HepG2 (cell line): ENCODE results near the gene ZNF554. TPM values are rescaled to one million over a fixed set of nuclear protein-coding genes. Genes with fewer than 3 reads are reported as not detected.

Experiments used
- ATF1 ChIP-seq: IDR thresholded peaks from 2 replicates; pipeline ENCODE4 v1.6.1; 2016; ENCODE audit warnings: mild to moderate bottlenecking, control low read depth
- CHCHD3 ChIP-seq: sonication (generic); formaldehyde crosslinking; IDR thresholded peaks from 2 replicates; pipeline ENCODE4 v1.8.0; 2022; ENCODE audit warnings: mild to moderate bottlenecking, missing genetic modification reagents, moderate library complexity
- HDAC1 ChIP-seq: sonication (generic); formaldehyde crosslinking; IDR thresholded peaks from 2 replicates; pipeline ENCODE4 v1.5.1; 2020; ENCODE audit warnings: mild to moderate bottlenecking, missing genetic modification reagents
- HES4 ChIP-seq: sonication (generic); formaldehyde crosslinking; IDR thresholded peaks from 2 replicates; pipeline ENCODE4 v1.9.0; 2021; ENCODE audit warnings: mild to moderate bottlenecking, missing genetic modification reagents, borderline replicate concordance
- HNRNPH1 ChIP-seq: fragments of 200-400 bp; formaldehyde crosslinking; optimal IDR thresholded peaks from 2 replicates; pipeline ENCODE3; 2017; ENCODE audit warnings: mild to moderate bottlenecking, low read depth, low read length
- KLF16 ChIP-seq, 2 experiments: sonication (generic) in 1 of 2; formaldehyde crosslinking in 1 of 2; IDR thresholded peaks; 2 replicates each; pipeline versions ENCODE4 v1.6.1 to v1.8.0; 2016 to 2023; ENCODE audit warnings: missing genetic modification reagents in 2 of 2, missing compliant biosample characterization in 1 of 2
- MAX ChIP-seq: IDR thresholded peaks from 2 replicates; pipeline ENCODE4 v1.6.1; 2012; ENCODE audit warnings: inconsistent platforms
- MIXL1 ChIP-seq: IDR thresholded peaks from 2 replicates; pipeline ENCODE4 v1.6.1; 2016
- MTERF4 ChIP-seq: sonication (generic); formaldehyde crosslinking; IDR thresholded peaks from 2 replicates; pipeline ENCODE4 v1.8.0; 2023; ENCODE audit warnings: mild to moderate bottlenecking, missing genetic modification reagents
- PAXIP1 ChIP-seq: sonication (generic); formaldehyde crosslinking; conservative IDR thresholded peaks from 2 replicates; pipeline ENCODE4 v1.4.0; 2020; ENCODE audit warnings: mild to moderate bottlenecking, missing genetic modification reagents, moderate library complexity
- PRDM10 ChIP-seq: sonication (generic); formaldehyde crosslinking; IDR thresholded peaks from 2 replicates; pipeline ENCODE4 v1.4.0; 2020; ENCODE audit warnings: low read depth, missing genetic modification reagents
- PRDM4 ChIP-seq: sonication (generic); formaldehyde crosslinking; IDR thresholded peaks from 2 replicates; pipeline ENCODE4 v1.9.0; 2021; ENCODE audit warnings: missing genetic modification reagents, borderline replicate concordance
- SALL1 ChIP-seq: sonication (generic); formaldehyde crosslinking; IDR thresholded peaks from 2 replicates; pipeline ENCODE4 v1.8.0; 2022; ENCODE audit warnings: mild to moderate bottlenecking, missing genetic modification reagents
- SATB2 ChIP-seq: sonication (generic); formaldehyde crosslinking; IDR thresholded peaks from 2 replicates; pipeline ENCODE4 v1.5.0; 2020; ENCODE audit warnings: missing genetic modification reagents
- TMF1 ChIP-seq: sonication (generic); formaldehyde crosslinking; IDR thresholded peaks from 2 replicates; pipeline ENCODE4 v1.8.1; 2022; ENCODE audit warnings: low read depth, missing genetic modification reagents
- ZBTB7B ChIP-seq: sonication (generic); formaldehyde crosslinking; IDR thresholded peaks from 2 replicates; pipeline ENCODE4 v1.4.0; 2020; ENCODE audit warnings: missing genetic modification reagents
- ZNF720 ChIP-seq: sonication (generic); formaldehyde crosslinking; IDR thresholded peaks from 2 replicates; pipeline ENCODE4 v1.4.0; 2020; ENCODE audit warnings: missing genetic modification reagents
- ZSCAN21 ChIP-seq: sonication (generic); formaldehyde crosslinking; IDR thresholded peaks from 2 replicates; pipeline ENCODE4 v1.8.0; 2022; ENCODE audit warnings: mild to moderate bottlenecking, missing genetic modification reagents, moderate library complexity, borderline replicate concordance
- polyA plus RNA-seq, 8 experiments: library from polyadenylated mRNA; depleted of rRNA in 3 of 8; stranded (reverse) in 7 of 8; unstranded in 1 of 8; fragments of >200 nt; fragmentation: Illumina TruSeq in 4 of 8; extraction: Trizol in 4 of 8; gene quantifications; 2 replicates each; pipeline versions ENCODE4 v1.2.1 to v1.2.3, GENCODE V29; 2011 to 2016; ENCODE audit warnings: low read depth in 4 of 8, missing spikeins in 1 of 8, mixed read lengths in 1 of 8; ENCODE audit not compliant: insufficient read depth in 1 of 8
- total RNA-seq, 5 experiments: library from RNA; depleted of rRNA; stranded (reverse); fragments of >200 nt; fragmentation: Illumina TruSeq; extraction: Trizol; gene quantifications; 2 replicates each; pipeline ENCODE4 v1.2.3, GENCODE V29; 2016; ENCODE audit warnings: low read depth in 1 of 5

Gene ZNF554
- total and polyA plus RNA-seq, 2 of the 13 experiments (the other 11 are each of a cell fraction or from before 2014, with no cell fraction given): 2.2 to 2.7 TPM

GRCh38 chr19:2866495-2867024 is 46.9 kb downstream of the ZNF554 start (continued):
- TF ChIP-seq PRDM10 (0 out of 2 replicates have a peak, but pooled peaks have one; percentile 21), HNRNPH1 (no peak), SATB2 (no peak), CHCHD3 (CRISPR knock-in tag) (no peak), SALL1 (CRISPR knock-in tag) (no peak), ATF1 (CRISPR knock-in tag) (no peak), ZNF720 (CRISPR knock-in tag) (no peak), PAXIP1 (CRISPR knock-in tag) (peak; percentile 20; the same call in 1 of the 2 replicates), KLF16 (CRISPR knock-in tag; IDR thresholded peaks at IDR 0.05) (no peak), TMF1 (CRISPR knock-in tag) (0 out of 2 replicates have a peak, but pooled peaks have one; percentile 8), ZSCAN21 (CRISPR knock-in tag) (0 out of 2 replicates have a peak, but pooled peaks have one; percentile 5), MIXL1 (CRISPR knock-in tag) (no peak), HES4 (CRISPR knock-in tag) (no peak), ZBTB7B (peak; percentile 66), MAX (0 out of 2 replicates have a peak, but pooled peaks have one; percentile 7), HDAC1 (CRISPR knock-in tag) (peak; percentile 42; the same call in 1 of the 2 replicates), MTERF4 (CRISPR knock-in tag) (no peak), PRDM4 (no peak)
